NCI-H2196 (cell line): ENCODE results near the gene CHCHD10.

Experiments used
- DNase-seq: peaks from one replicate; lab custom pipeline; 2025; ENCODE audit not compliant: unreplicated experiment; lab: John Stamatoyannopoulos, UW

The CHCHD10 gene

DNA sequence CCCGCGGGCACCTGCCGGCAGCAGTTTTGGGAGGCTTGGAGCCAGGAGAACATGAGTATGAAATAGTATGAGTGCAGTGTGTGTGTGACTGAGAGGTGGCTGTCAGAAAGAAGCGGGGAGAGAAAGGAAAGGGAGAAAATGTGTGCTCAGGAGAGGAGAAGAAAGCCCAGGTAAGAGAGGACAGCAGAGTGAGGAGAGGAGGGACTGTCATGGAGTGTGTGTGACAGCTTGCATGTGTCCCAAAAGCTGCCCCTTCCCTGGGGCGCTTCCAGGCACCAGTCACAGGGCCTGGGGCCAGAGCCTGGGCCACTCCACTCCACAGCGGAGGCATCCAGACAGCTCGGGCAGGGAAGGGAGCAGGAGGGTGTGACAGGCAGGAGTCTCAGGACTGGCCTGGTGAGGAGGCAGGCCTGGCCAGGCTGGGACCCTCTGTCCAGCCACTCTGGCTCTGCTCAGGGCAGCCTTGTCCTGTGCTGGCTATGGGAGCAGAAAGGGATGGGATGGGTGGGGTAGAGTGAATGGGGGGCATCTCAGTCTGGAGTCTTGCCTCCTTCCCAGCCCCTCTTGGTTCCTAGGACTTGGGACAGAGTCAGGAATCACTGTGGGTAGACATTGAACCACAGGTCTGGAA lies 5.8 kb upstream of the CHCHD10 start:
- DNase-seq: no peak

DNA sequence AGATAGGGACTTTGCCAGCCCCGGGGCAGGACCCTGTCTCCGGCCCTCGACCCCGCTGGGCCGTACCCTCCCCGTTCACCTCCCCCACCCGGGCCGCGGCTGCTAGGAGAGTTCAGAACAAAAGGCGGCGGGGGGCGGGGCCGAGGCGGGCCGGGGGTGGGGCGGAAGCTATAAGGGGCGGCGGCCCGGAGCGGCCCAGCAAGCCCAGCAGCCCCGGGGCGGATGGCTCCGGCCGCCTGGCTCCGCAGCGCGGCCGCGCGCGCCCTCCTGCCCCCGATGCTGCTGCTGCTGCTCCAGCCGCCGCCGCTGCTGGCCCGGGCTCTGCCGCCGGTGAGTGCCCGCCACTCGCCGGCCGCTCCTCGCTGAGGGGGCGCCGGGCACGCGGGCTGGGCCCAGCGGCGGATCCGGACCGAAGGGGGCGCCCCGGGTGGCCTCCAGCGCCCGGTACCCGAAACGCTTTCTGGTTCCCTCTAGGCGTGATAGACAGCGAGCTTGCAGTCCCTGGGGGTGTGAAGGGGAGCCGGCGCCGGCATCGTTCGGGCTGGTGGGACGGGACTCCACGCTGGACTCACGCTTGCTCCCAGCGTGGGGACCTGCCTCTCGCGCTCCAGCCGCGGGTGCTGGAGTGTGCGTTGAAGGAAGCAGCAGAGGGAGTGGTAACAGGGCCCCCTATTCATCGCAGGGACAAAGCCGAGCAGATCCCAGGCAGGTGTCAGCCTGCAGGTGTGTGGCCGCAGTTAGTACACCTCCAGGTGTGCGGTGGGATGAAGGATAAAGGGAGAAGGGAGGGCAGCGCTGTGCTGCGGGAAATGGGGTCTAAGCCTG lies 5.1 kb upstream of the CHCHD10 start, which contains the start of gene MMP11:
Gene MMP11 (plus strand): TSS at position 201 of the 825 bp plus-strand sequence. CDS start 22 bp downstream, at position 223.
- peak; percentile 22 for DNase-seq

DNA sequence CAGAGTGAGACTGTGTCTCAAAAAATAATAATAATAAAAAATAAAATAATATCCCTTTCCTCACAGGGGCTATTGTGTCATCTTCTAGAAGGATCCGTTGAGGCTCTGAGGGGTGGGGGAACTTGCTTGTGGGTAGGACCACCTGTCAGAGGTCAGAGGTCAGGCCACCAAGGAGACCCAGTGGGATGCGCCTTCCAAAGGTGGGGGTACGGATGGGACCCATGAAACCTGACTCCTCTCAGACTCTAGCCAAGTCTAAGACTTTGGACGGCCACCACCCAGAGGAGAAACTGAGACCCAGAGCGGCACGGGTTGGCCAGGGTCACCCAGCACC lies 4.5 kb upstream of the CHCHD10 start:
- DNase-seq: no peak

DNA sequence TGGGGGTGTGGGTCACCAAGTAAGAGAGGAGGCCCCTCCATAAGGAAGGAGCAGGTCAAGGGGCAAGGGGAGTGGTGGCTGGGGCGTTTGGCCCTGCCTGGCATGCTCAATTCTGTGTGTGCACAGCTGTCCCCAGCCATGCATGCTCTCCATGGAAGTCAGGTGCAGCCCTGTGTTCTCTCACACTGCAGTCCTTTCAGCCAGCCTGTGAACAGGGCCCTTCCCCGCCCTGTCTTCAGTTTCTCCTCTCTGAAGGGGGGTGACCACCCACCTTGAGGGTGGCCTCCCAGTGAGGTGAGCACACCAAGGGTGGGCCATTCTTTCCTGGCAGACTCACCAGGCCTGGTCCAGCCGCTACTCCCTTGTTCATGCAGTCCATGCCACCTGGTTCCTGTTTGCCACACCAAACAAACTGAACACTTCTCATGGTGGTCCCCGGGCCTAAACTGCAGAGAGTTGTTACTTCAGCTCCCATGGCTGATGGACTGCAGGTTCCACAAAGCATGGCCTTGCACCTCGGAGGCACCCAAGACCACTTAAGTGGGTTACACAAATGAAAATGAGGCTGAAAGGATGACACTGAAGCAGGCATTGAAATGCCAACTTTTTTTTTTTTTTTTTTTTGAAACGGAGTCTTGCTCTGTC lies 1.7 kb upstream of the CHCHD10 start:
- DNase-seq: no peak

DNA sequence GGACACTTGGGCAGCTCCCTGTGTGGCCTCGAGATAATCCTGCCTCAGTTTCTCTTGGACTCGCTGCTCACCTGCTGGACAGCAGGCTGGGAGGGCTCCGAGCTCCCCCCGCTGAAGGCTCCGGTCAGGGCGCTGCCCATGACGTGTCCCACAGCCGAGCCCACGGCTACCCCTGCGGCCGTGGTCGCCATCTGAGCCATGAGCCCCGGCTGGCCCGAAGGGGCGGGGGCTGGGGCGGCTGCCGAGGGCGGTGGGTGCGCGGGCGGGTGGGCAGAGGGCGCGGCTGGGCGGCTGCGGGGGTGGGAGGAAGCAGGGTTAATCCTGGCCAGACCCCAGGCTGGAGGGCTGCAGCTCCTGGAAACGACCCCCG lies 484 bp downstream of the CHCHD10 start:
- no peak for DNase-seq

DNA sequence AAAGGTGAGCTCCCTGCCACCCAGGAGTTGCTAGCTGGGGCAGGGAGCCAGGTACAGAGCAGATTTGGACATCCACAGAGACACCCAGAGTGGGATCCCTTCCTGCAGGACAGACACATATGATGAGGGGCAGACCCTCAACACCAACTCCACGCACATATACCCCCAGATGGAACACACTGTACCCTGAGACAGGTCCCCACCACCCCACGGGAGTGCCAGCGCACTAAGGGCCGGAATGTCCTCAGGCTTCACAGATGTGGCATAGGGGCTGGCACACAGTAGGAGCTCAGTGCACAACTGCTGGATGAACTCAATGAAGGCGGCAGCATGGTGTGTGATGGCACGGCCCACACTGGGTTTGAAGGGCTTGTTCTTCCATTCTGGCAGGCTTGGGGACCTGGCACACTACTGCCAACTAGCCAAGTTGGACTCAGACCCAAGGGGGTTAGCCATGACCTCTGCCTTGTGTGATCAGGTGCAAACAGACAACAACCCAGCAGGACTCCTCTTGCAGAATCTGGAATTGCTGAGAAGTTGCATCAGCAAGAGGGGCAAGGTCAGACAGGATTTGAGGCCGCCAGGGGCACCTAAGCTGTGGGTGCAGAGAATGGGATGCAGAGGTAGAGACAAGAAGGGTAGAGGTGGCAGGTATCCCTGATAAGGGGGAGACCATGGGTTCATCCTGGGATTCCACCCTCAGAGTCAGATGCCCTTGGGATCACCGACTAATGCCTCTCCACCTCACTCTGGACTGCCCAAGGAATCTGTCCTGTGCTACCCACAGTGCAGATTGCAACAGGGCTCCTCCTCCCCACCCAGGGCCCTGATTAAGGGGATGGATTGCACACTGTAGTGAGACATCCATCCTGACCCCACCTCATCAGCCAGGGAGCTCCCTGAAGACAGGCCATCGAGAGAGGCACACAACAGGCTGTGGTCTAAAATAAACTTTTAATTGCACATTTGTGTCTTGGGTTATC lies 2.6 kb downstream of the CHCHD10 start:
- no peak for DNase-seq

DNA sequence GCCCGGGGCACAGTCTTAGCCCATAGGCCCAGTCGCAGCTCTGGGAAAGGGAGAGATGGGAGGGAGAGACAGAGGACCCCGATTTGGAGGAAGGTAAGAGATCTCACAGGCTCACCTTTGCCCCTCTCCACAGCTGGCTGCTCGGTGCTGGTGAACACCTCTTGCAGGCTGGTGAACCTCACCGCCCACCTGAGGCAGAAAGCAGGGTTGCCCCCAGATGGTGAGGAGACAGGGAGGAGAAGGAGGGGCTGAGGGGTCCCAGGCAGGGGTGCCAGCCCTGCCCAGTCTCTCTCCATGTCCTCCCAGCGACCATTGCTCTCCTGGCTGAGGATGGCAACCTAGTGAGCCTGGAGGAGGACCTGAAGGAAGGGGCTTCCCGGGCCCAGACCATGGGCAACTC lies 3.8 kb downstream of the CHCHD10 start:
- no peak for DNase-seq

DNA sequence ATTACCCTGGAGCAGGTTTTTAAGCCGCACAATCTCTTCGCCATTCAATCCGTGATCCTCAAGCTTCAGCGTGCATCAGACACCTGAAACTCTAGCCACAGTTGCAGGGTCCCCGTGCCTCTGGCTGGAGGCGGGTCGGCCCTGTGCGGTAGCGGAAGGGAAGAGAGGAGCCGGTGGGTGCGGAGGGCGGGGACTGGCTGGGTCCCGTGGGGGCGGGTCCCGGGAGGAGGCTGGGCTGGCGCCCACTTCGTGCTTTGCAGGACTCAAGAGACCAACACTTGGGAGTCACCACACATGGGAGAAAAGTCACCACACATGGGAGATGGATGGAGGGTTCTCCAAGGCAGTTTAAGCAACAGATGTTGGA lies 4.2 kb downstream of the CHCHD10 start:
- no peak for DNase-seq

DNA sequence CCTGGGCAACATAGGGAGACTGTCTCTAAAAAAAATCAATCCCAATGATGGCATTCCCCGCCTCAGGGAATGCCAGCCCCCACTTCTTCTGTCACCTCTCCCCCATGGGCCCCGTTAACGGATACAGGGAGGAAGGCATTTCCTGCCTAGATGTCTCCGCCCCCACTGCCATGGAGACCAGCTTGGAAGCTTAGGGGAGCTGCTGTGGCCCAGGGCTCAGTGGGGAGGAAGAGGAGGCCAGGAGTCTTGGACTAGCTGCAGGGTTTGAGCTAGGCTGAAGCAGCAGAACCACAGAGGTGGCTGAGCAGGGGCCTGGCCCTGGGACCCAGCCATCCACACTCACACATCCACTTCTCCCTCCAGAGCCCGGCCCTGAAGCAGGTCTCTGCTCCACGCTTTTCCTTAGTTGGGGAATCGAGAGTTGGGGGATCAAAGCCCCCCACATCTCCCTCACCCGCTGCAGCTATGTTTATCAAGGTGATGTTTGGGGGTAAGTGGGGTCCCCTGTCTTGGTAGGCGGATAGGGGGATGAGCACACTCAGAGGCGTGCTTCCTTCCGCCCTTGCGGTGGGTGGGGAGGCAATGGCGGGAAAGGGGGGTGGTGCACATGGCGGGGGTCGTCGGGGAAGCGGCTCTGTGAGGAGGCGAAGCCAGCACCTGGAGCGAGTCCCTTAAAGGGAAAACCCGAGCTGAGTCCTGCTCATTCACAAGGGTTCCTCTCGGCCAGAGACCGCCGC lies 4.8 kb downstream of the CHCHD10 start, which contains the start of gene C22orf15:
Gene C22orf15 (plus strand): TSS at position 149 of the 737 bp plus-strand sequence. CDS start 317 bp downstream, at position 466.
- no peak for DNase-seq

DNA sequence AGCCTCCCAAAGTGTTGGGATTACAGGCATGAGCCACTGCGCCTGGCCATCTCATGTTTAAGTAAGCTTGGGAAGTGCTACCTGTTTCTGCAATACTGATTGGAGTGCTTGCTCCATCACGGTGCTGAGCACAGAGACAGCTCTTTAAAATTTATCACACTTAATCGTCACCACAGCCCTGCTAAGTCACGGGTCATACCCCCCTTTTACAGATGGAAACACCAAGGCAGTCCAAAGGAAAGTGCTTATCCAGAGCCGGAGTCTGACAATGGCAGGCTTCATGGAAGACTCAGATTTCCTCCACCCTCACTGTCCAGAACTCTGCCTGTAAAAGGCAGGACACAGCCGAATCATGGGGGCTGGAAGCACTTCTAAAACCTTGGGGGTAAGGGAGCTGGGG lies 7.7 kb downstream of the CHCHD10 start:
- DNase-seq: no peak

DNA sequence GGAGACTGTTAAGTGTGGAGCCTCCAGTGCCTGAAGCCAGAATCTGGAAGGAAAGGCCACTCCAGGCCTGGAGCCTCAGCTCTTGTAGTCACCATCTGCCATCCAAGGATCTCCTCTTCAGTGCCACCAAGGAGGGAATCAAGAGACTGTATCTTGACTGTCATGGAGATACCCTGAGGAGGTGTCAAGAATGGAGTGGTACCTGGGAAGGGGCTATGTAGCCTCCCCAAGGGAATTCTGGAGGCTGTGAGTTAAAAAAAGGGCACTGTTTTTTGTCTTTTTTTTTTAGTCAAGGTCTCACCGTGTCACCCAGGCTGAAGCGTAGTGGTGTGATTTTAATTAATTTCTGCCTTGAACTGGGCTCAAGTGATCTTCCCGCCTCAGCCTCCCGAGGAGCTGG lies 8.2 kb downstream of the CHCHD10 start:
- DNase-seq: no peak

DNA sequence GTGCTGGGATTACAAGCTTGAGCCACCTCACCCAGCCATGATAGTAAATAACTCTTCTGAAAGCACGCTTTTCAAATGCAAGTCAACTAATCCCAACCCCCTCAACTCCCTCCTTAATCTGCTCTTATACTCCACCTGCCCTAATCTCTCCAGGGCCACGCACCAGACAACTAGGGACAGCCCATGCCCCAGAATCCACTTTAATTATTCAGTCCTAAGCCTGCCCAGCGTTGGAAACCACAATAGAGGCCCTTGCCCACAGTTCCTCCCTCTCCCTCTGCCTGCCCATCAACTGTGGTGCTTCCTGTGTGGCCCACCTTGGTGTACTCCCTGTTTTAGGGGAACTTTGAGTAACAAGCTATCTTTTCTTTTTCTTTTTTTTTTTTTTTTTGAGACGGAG lies 10.9 kb downstream of the CHCHD10 start:
- no peak for DNase-seq

DNA sequence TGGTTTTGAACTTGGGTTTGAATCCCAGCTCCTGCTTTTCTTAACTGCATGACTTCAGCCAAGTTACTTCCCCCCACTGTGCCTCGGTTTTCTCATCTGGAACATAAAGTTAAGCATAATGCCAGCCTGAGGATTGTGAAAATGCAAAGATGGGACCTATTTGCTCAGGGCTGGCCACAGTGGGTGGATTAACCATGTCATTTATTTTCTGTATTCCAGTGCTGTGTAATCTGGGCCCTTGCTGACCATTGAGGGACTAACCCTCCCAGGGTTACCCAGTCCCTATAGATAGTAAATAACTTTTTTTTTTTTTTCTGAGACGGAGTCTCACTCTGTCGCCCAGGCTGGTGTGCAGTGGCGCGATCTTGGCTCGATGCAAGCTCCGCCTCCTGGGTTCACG lies 12.1 kb downstream of the CHCHD10 start:
- DNase-seq: no peak

DNA sequence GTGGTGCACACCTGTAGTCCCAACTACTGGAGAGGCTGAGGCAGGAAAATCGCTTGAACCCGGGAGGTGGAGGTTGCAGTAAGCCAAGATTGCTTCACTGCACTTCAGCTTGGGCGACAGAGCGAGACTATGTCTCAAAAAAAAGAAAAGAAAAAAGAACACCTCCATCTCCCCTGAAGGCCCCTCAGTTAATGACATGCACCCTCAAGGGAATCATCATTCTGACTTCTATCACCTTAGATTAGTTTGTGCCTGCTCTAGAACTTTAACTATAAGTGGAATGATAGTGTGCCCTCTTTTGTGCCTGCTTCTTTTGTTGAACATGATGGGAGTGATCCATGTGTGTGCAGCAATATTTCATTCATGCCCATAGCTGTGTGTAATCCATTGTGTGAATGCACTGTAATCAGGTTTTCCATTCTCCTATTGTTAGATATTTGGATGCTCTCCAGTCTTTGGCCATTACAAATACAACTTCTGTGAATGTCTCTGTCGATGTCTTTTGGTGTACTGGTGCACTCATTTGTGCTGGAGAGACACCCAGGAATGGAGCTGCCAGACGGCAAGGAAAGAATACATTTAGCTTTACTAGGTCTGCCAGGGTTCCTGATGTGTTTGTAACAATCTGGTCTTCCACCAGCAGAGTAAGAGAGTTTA lies 12.7 kb downstream of the CHCHD10 start:
- no peak for DNase-seq

DNA sequence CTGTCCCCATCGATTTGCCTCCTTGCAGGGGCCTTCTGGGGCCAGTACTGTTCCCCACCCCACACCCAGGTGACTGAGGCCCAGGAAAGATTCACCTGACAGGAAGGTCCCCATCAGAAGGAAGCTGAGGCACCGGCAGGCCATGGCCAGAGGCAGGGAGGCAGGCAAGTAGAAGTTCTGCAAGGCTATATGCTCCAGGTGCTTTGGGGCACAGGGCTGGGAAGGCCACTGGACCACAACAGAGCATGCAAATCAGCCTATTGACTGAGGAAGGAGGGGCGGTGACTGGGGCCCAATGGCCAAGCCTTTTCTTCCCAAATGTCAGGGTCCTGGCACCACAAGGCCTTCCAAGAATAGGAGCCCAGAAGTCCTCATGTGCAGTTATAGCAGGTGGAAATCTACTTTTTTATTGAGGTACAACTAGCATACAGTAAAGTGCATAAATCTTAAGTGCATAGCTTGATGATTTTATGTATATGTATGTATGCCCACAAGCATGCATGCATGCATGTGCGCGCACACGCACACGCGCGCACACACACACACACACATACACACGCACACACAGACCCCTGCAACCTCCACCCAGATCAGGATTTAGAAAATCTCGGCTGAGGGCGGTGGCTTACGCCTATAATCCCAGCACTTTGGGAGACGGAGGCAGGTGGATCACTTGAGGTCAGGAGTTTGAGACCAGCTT lies 13.4 kb downstream of the CHCHD10 start, which contains the start of gene VPREB3:
Gene VPREB3 (minus strand): TSS at position 206 of the 700 bp plus-strand sequence. CDS start 62 bp downstream, at position 144.
- DNase-seq: no peak

DNA sequence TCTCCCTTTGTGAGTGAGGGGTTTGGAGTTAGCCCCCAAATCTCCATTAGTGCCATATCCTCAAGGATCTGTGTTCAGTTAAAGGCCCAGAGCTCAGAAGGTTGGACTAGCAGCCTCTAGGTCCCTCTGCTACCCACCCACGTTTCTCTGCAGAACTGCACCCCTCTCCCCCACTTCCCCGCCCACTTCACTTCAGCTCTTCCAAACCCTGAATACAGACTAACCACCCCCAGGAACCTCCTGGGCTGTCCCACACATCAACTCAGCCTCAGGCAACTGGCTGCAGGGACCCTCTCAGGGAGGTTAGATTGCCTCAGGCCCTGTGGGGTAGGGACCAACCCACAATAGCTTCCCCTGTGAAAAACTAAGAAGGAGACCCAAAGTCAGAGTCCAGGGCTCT lies 14.4 kb downstream of the CHCHD10 start:
- DNase-seq: no peak

DNA sequence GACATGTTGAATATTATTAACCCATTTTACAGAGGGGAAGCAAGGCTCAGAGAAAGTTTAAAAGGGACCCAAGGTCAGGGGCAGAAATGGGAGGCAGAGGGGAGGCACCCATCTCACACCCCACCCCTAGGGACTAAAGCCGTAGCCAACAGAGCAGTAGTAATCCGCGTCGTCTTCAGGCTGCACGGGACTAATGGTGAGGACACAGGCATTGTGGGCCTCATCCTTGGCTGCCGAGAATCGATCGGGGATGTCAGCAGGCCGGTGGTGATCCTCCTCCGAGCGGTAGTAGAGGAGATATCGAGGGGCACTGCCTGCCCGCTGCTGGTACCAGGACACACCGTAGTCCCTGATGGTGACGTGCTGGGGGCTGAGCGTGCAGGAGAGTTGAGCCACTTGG lies 15.0 kb downstream of the CHCHD10 start:
- no peak for DNase-seq

DNA sequence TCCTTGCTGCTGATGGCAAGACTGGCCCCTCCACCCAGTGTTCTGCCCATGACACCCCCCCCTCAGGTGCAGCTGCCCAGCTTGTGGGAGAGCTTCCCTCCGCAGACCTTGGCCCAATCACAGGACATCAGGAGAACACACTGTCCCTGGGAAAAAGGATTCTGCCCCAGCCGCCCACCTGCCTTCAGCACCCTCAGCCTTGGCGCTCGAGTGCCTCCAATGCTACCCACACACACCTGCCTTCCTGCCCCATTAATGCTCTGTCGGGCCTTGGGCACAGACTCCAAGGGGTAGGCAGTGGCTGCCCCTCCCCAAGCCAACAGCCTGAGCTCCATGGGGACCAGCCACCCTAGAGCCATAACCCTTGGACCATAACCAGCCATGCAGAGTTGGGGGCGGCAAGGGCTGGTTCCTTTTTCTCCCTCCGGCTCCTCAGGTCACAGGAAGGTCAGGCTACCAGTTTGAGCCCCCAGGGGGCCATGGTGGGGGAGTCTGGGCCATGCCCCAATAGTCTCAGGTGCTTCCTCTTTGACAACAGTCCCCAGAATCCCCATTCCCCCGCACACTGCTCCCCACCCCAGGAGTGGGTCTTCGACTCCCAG lies 15.6 kb downstream of the CHCHD10 start:
- DNase-seq: no peak
